ENCODE results near the gene OBP2A.
"Not testable (repeated sequence)": the region's sequence is repeated elsewhere in the genome, so short reads cannot be mapped to it uniquely, and the experiment has no call there.

OBP2A gene

GRCh38 chr9:135545646-135546176 is at the start of gene OBP2A:
OBP2A (plus strand) TSS chr9:135546126; CDS start chr9:135546181, 55 bp downstream.
- not testable (repeated sequence) for H2AFZ ChIP-seq (ENCODE audit: low read depth, low read length); H3K27ac ChIP-seq (ENCODE audit: low read length); H3K9me3 ChIP-seq (ENCODE audit: insufficient read depth, low read length); H3K79me2 ChIP-seq (ENCODE audit: low read length); H3K4me1 ChIP-seq (ENCODE audit: low read length); H3K4me2 ChIP-seq (ENCODE audit: low read length); H3K36me3 ChIP-seq (replicated peaks; ENCODE audit: low read depth, low read length); H3K27me3 ChIP-seq (ENCODE audit: low read depth, low read length); H3K4me3 ChIP-seq (ENCODE audit: low read length); H4K20me1 ChIP-seq (ENCODE audit: insufficient read depth, low read length); H3K9ac ChIP-seq (ENCODE audit: low read length)

GRCh38 chr9:135498381-135499126 is 47.4 kb upstream of the OBP2A start:
- H4K20me1 ChIP-seq (ENCODE audit: insufficient read depth, low read length), result peaks cover 16% of the 10 kb centered on the region

GRCh38 chr9:135499326-135500070 is 46.4 kb upstream of the OBP2A start:
- H3K27me3 ChIP-seq (ENCODE audit: low read depth, low read length), result no peaks in the 10 kb centered on the region
- TF ChIP-seq EZH2phosphoT487 (IDR thresholded peaks at IDR 0.05; ENCODE audit: low read depth), result no peak
- no peak for TF ChIP-seq CTCF (IDR thresholded peaks at IDR 0.05; ENCODE audit: low read depth, low read length)
- peaks cover 21% of the 10 kb centered on the region for H3K36me3 ChIP-seq (replicated peaks; ENCODE audit: low read depth, low read length)
- peak overlapping the region; percentile 86 for H3K4me3 ChIP-seq (ENCODE audit: low read length)
- H3K9ac ChIP-seq (ENCODE audit: low read length), result peak overlapping the region; percentile 91
- peaks cover 19% of the 10 kb centered on the region for H4K20me1 ChIP-seq (ENCODE audit: insufficient read depth, low read length)
- H3K27ac ChIP-seq (ENCODE audit: low read length), result peak overlapping the region; percentile 4
- H3K4me2 ChIP-seq (ENCODE audit: low read length), result peak overlapping the region; percentile 78
- H3K79me2 ChIP-seq (ENCODE audit: low read length), result peaks cover 25% of the 10 kb centered on the region
- no peaks in the 10 kb centered on the region for H3K9me3 ChIP-seq (ENCODE audit: insufficient read depth, low read length)
- H3K4me1 ChIP-seq (ENCODE audit: low read length), result peaks cover 13% of the 10 kb centered on the region
- peak overlapping the region; percentile 77 for H2AFZ ChIP-seq (ENCODE audit: low read depth, low read length)

More at GRCh38 chr9:135498381-135499126, 47.4 kb upstream of the OBP2A start:
- H3K9me3 ChIP-seq (ENCODE audit: insufficient read depth, low read length), result no peaks in the 10 kb centered on the region
- H3K4me3 ChIP-seq (ENCODE audit: low read length), result peak overlapping the region; percentile 86
- H3K79me2 ChIP-seq (ENCODE audit: low read length), result peaks cover 25% of the 10 kb centered on the region
- no peak overlapping the region for H2AFZ ChIP-seq (ENCODE audit: low read depth, low read length)
- H3K36me3 ChIP-seq (replicated peaks; ENCODE audit: low read depth, low read length), result peaks cover 12% of the 10 kb centered on the region
- H3K4me2 ChIP-seq (ENCODE audit: low read length), result peak overlapping the region; percentile 78
- TF ChIP-seq CTCF (IDR thresholded peaks at IDR 0.05; ENCODE audit: low read depth, low read length), result no peak
- no peak for TF ChIP-seq EZH2phosphoT487 (IDR thresholded peaks at IDR 0.05; ENCODE audit: low read depth)
- no peaks in the 10 kb centered on the region for H3K27me3 ChIP-seq (ENCODE audit: low read depth, low read length)
- no peak overlapping the region for H3K27ac ChIP-seq (ENCODE audit: low read length)
- H3K9ac ChIP-seq (ENCODE audit: low read length), result no peak overlapping the region
- H3K4me1 ChIP-seq (ENCODE audit: low read length), result peaks cover 13% of the 10 kb centered on the region

GRCh38 chr9:135500071-135500524 is 45.8 kb upstream of the OBP2A start:
- peaks cover 24% of the 10 kb centered on the region for H4K20me1 ChIP-seq (ENCODE audit: insufficient read depth, low read length)
- no peaks in the 10 kb centered on the region for H3K27me3 ChIP-seq (ENCODE audit: low read depth, low read length)
- peaks cover 26% of the 10 kb centered on the region for H3K36me3 ChIP-seq (replicated peaks; ENCODE audit: low read depth, low read length)
- no peaks in the 10 kb centered on the region for H3K9me3 ChIP-seq (ENCODE audit: insufficient read depth, low read length)
- no peak for TF ChIP-seq EZH2phosphoT487 (IDR thresholded peaks at IDR 0.05; ENCODE audit: low read depth)
- no peak for TF ChIP-seq CTCF (IDR thresholded peaks at IDR 0.05; ENCODE audit: low read depth, low read length)
- H2AFZ ChIP-seq (ENCODE audit: low read depth, low read length), result peak overlapping the region; percentile 77
- peak overlapping the region; percentile 91 for H3K9ac ChIP-seq (ENCODE audit: low read length)
- peak overlapping the region; percentile 78 for H3K4me2 ChIP-seq (ENCODE audit: low read length)
- peaks cover 25% of the 10 kb centered on the region for H3K79me2 ChIP-seq (ENCODE audit: low read length)
- peak overlapping the region; percentile 86 for H3K4me3 ChIP-seq (ENCODE audit: low read length)
- peaks cover 13% of the 10 kb centered on the region for H3K4me1 ChIP-seq (ENCODE audit: low read length)
- peak overlapping the region; percentile 4 for H3K27ac ChIP-seq (ENCODE audit: low read length)

Data from OCI-LY3 (cell line).